GM04504 (cell line): ENCODE results near the gene BRINP1.
A peak's percentile ranks its signal among the peaks of the same experiment; 100 is the strongest.

Experiments
- DNase-seq: peaks from one replicate; pipeline ENCODE4 v3.0.0-alpha.2; 2012; ENCODE audit warnings: low read depth

The BRINP1 gene

DNA sequence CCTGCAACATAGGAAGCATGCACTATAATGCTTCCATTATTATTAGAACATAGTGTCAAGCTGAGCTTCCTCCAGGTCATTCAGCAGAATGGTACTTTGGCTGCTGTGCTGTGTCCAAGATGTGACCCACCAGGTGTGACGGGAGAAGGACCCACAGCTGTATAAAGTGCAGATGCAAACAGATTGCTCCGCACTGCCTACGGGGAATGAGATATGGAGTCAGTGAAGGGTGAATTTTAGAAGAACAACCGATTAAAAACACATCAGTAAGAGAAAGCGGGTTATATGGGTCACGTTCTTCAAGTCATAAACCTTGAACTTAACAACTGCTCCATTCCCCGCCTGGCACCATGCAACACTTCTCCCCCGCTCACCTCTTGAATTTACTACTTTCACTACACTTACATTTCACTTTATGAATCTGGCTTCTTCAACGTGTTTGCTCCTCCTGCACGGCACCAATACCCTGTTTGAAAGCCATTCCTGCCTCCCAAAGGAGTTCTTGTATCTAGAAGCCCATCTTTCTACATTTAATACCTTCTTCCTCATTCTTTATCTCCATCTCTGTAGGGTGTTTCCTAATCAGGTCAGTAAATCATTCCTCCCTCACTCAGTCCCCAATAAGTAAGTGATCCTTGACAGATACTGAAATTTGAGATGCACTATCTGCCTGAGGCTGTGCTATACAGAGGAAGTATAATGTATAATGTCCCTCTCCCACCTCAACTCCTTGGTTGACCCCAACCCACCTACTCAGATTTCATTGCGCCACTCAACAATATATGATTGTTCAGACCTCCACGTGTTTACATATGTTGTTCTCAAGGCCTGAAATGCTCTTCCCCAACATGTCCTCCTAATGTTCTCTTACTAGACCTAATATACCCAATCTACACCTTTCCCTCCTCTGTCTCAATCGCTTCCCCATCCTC is 25.9 kb downstream of the BRINP1 start:
- DNase-seq: no peak

GRCh38 chr9:119339056-119339455 is 30.2 kb downstream of the BRINP1 start:
- no peak for DNase-seq

DNA sequence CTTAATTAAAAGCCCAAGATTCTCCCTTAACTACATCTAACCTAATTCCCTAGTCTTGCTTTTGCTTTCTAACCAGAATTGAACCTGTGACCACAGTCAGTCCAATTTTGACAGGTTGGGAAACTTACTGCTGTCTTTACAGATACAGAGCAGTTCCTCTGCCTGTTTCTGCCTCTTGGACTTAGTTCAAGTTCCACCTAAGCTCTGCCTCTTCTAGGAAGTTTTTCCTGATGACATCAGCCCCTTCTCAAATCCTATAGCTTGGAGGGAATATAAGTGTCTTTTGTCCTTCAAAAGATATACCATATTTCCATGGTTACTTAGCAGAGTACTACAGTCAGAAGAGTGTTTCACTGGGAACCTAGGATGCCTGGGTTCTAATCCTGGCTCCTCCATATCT is 31.7 kb downstream of the BRINP1 start:
- no peak for DNase-seq

DNA sequence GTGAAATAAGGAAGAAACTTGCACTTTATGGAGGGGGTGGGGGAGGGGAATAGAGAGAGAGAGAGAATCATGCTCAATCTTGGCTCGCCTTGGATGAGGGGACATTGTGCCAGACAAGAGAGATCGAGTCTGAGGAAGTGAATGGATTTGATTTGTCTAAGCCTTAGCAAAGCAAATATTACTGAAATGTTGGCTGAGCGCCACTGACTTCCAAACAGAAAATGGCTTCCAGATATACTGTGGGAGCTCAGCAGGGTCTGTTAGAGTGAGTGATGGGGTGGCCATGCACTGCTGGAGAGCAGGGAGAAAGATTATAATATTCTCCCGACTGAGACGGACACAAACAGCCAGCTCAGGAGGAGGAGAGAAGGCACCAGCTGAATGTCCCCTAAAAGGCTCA is 34.5 kb downstream of the BRINP1 start:
- DNase-seq: no peak

DNA sequence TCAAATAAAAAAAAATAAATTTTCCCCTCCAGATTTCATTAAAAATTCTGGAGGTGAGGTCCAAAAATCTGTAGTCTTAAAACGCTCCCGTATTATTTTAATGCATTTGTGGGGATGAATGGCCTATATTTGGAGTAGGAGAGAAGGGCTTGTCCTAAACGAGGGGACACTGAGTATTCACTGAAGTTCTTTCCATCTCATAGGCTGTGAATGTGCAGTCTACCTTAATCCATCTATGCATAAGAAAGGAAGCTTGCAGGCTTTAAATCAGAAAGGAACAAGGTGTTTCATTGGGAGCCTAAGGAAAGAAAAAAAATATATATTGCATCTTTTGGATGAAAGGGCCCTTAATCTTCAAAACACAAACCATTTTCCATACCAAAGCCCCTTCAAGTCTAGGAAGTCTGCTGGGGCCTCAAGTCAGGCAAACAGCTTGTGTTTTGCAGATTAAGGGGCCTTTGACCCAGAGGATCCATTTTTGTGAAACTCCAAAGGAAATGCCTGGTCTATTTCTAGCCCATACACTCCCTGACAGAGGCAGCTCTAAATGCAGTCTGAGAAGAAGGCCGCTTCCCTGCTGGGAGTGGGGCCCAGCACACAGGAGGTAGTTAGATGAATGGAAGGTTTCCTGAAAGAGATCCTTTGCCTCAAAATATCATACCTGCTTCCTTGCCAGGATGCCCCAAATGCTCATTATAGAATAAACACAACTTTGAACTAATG is 35.6 kb downstream of the BRINP1 start:
- DNase-seq: no peak

DNA sequence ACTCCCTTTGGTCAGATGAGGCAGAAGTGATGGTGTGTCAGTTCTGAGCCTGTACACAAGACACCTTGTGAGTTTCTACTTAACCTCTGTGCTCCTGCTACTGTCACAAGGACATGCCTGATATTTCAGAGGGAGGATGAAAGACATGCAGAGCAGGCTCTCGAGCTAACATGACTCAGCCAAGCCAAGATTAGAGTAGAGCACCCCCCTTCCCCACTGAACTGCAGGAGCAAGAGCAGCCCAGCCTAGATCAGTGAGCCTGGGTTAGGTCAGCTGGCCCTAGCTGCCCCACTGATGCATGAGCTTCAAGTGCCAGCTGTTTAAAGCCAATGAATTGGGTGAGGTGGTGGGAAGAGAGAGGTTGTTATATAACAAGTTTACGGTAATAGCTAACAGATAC is 36.7 kb downstream of the BRINP1 start:
- no peak for DNase-seq

- DNase-seq: no peak
Observed at GRCh38 chr9:119322184-119322583, 47.1 kb downstream of the BRINP1 start.

DNA sequence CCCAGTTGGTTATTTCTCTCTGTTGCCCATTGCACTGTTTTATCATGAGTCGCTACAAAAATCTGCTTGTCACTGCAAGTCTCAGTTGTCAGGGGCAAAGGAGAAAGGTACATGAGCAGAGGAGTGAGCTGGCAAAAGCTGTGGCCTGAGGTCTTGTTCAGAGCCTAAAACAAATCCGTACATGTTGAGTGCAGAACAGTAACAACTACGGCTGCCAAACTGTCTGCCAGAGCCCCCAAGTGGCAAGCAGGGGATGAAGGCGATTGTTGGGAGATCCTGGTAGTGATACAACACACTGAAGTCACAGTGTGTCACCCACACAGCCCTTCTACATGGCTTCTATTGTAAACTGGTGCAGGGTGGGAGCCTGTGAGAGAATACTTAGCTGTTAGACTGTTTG is 50.9 kb downstream of the BRINP1 start:
- DNase-seq: no peak

- no peak for DNase-seq
Observed at GRCh38 chr9:119313846-119314245, 55.4 kb downstream of the BRINP1 start.

GRCh38 chr9:119310741-119311140 is 58.5 kb downstream of the BRINP1 start:
- no peak for DNase-seq

DNA sequence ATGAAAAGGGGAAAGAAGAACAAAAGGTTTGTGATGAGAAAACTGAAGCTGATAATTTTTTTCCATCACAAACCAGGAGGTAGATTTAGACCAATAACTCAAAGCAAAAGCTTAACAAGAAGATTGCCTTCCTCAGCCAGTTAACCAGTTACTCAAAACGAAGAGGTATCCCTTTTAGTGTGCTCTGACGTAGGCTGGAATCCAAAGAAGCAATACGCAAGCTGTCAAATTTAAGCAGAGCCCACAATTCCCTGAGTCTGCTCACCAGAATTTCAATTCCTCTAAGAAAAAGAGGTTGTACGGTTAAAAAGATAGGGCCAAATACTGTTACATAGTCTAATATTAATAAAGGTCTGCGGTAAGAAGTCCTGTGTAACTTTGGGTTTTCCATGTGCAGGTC is 61.8 kb downstream of the BRINP1 start:
- DNase-seq: no peak

GRCh38 chr9:119304555-119304954 is 64.7 kb downstream of the BRINP1 start:
- DNase-seq: no peak

DNA sequence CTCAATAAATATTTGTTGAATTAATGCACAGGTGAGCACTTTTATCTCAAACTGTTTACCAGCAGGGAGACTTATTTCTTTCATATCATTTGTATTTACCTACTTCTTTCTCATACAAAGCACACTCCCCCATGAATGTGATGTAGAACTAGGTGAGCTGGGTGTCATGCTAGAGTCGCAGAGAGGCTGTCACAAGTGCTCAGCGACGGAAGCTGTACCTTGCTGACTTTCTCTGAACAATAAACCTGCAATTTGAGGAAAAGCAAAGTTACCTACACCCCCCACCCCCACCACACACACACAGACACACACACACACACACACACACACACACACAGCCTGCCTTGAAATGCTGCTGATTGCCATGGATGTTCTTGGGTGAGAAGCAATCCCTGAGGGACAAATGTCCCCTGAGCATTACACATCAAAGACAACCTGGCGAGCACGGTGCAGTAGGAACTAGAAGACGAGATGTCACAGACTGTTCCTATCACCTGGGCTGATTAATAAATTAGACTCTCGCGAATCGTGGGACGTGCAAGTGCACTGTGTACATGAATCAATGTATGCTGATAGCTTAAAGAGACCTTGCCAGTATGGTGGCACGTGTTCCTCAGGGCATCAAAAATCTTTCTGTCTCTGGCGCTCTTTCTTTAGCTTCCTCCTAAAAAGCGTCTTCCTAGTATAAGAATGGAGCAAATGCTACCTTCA is 66.1 kb downstream of the BRINP1 start:
- DNase-seq: no peak

GRCh38 chr9:119298076-119298853 is 71.0 kb downstream of the BRINP1 start:
- no peak for DNase-seq

DNA sequence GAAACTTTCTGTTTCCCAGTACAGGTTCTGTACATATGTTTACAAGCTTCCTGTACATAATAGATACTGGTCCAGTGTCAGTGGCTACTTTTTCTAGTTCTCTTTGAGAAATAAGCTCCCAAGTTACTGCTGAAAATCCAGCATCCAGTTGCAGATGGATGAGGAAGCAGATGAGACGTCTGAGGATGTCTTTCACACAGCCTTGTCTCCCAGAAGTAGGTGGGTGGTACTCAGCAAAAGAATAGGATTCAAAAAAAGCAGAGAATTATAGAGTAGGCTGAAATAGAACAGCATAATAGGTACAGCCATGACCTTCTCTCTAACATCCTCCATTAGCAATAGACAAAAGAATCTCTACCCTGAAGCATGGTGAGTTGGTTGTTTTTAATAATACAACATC is 77.7 kb downstream of the BRINP1 start:
- no peak for DNase-seq

GRCh38 chr9:119289740-119290433 is 79.3 kb downstream of the BRINP1 start:
- peak; percentile 31 for DNase-seq

DNA sequence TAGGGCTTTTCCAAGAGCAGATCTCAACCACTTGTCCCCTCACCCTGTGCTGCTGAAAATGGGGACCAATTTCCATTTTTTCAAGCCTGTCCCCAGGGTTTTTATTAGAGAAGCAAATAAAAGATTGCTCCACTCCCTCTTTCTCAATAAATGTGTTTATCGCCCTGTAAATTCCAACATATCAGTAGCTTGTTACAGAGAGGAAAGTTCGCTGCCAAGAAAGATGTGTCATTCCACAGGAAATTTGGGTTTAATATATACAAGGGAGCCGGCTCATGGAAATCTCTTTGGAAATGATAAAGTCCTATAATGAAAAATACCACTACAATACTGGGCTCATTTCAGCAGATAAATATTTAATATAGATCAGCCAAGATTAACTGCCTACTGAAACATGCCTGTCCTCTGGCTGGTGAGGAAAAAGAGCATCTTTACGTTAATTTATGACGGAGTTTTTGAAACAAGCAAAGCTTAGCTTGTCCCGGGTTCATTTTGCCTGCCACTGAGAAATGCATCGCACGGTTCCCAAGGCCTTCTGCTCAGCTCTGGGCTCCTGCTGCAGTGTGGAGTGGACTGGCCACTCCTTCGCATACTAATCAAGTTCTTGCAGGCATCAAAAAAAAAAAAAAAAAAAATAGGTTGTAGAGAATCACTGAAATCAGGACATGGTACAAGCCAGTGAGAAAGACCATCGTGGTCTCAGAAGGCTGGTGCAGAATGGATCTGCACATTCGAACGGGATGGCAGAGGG is 84.5 kb downstream of the BRINP1 start:
- DNase-seq: no peak

DNA sequence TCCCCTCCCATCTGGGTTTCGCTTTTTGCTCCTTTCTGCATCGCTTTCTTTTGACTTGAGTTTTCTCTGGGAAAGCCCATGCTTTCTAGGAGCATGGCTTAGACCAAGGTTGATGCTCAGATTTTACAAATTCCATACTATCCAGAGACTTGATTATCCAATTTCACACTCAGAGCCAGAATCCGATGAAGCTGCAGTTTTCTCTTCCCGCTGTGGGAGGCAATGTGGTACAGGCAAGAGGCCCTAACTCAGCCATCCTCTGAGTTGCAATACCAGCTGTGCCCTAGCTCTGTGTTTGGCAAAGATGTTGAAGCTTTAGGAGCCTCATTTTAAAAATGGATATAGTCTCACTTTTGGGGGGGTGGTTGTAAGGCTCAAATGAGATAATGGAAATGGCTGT is 85.1 kb downstream of the BRINP1 start:
- DNase-seq: no peak

DNA sequence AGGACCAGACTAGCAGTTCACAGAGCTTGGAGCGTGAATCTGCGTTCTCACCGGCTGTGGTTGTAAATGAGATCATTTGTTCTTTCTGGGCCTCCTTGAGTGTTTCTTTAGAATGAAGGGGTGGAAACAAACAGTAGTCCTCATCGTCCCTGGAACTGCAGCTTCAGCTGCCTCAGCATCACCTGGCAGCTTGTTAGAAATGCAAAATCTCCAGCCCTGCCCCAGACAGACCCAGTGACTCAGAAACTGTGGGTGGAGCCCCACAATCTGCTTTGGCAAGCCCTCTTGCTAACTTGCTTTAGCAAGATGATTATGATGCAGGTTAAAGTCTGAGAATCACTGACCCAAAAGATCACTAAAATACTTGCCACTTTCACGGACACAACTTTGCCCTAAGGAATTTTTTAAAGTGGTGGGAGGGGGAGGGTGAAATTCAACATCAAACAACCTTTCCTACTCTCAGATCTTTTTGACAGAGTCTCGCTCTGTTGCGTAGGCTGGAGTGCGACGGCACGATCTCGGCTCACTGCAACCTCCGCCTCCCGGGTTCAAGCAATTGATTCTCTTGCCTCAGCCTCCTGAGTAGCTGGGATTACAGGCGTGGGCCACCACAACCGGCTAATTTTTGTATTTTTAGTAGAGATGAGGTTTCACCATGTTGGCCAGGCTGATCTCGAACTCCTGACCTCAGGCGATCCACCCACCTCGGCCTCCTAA is 86.0 kb downstream of the BRINP1 start:
- DNase-seq: no peak
